GM13976 (cell line): Measurements from ENCODE around the gene SELENOM.

ENCODE experiments used
- DNase-seq: peaks from one replicate; pipeline ENCODE4 v3.0.0; 2012; ENCODE audit warnings: low spot score
- in situ Hi-C: fragments of 300-500 bp; cut with MboI; formaldehyde crosslinking; loops from one replicate; pipeline ENCODE4 v1.12.0; 2022; ENCODE audit warnings: low sequenced_read_pairs, mixed read lengths, inconsistent platforms; ENCODE audit not compliant: unreplicated experiment
- TF ChIP-seq, protein P1 (sequence below): IDR thresholded peaks from 2 replicates; pipeline ENCODE4 v1.5.1; 2012; ENCODE audit warnings: borderline replicate concordance, mild to moderate bottlenecking; ENCODE audit not compliant: insufficient read depth; ENCODE audit errors: extremely low read depth, missing control alignments, control extremely low read depth

The SELENOM gene

DNA sequence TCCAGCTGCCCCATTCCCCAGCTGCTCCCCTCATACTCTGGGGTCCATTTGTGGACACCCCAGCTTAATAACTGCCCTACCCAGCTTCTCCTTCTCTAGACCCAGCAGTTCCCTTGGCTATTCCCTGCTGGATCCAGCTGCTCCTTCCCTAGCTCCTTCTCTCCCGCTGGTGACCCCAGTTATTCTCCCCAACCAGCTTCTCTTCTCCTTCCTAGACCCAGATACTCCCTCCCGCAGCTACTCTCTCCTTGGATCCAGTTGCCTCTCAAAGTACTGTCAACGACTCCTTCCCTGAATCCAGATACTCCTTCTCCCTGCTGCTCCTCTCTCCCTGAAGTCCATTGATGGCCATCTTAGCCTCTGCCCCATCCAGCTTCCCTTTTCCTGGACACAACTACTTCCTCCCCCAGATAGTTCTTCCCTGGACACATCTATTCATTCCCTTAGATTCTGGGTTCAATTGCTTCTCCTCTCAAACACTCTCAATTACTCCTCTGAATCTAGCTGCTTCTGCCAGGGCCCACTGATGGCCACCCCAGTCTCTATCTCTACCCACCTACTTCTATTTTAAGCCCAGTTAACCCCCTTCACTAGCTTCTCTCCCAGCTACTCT is 11.6 kb downstream of the SELENOM start:
- TF ChIP-seq, protein P1, sequence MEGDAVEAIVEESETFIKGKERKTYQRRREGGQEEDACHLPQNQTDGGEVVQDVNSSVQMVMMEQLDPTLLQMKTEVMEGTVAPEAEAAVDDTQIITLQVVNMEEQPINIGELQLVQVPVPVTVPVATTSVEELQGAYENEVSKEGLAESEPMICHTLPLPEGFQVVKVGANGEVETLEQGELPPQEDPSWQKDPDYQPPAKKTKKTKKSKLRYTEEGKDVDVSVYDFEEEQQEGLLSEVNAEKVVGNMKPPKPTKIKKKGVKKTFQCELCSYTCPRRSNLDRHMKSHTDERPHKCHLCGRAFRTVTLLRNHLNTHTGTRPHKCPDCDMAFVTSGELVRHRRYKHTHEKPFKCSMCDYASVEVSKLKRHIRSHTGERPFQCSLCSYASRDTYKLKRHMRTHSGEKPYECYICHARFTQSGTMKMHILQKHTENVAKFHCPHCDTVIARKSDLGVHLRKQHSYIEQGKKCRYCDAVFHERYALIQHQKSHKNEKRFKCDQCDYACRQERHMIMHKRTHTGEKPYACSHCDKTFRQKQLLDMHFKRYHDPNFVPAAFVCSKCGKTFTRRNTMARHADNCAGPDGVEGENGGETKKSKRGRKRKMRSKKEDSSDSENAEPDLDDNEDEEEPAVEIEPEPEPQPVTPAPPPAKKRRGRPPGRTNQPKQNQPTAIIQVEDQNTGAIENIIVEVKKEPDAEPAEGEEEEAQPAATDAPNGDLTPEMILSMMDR, result no peak
- in situ Hi-C loops, result no loop called here
- no peak for DNase-seq

DNA sequence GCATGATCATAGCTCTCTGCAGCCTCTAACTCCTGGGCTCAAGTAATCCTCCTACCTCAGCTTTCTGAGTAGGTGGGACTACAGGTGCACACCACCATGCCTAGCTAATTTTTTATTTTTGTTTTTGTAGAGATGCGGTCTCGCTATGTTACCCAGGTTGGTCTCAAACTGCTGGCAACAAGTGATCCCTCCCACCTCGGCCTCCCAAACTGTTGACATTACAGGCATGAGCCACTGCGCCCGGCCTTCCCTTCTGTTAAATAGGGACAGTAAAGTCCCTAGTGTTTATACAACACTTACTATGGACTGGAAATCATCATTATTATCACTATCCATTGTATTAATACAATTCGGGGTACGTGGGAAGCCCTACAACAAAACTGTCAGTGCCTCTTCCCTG is 12.6 kb downstream of the SELENOM start:
- TF ChIP-seq, protein P1, result no peak
- DNase-seq, result no peak
- in situ Hi-C loops, result no loop called here

DNA sequence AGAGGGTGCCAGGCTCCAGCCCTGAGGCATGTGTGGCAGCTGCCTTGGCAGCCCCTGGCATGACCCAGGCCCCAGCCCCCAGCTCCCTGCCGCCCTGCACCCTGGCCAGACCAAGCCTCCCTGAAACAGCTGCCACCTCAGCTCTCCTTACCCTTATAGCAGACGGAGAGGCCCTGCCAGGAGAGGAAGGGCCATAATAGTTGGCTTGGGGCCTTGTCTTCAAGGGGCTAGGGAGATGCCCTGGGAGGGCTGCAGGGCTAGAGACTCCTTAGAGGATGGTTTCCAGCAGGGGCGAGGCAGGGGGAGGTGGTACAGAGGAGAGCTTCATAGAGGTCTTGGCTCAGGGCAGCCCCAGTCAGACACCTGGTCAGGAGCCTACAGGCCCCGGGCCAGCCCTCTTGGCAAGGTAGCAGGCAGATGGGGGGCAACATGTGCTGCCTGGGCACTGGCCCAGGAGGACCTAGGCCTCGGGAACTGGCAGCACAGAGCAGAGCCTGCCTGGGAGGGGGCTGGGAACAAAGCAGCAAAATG is 13.3 kb downstream of the SELENOM start:
- no peak for DNase-seq
- in situ Hi-C loops, result no loop called here
- TF ChIP-seq, protein P1, result no peak

DNA sequence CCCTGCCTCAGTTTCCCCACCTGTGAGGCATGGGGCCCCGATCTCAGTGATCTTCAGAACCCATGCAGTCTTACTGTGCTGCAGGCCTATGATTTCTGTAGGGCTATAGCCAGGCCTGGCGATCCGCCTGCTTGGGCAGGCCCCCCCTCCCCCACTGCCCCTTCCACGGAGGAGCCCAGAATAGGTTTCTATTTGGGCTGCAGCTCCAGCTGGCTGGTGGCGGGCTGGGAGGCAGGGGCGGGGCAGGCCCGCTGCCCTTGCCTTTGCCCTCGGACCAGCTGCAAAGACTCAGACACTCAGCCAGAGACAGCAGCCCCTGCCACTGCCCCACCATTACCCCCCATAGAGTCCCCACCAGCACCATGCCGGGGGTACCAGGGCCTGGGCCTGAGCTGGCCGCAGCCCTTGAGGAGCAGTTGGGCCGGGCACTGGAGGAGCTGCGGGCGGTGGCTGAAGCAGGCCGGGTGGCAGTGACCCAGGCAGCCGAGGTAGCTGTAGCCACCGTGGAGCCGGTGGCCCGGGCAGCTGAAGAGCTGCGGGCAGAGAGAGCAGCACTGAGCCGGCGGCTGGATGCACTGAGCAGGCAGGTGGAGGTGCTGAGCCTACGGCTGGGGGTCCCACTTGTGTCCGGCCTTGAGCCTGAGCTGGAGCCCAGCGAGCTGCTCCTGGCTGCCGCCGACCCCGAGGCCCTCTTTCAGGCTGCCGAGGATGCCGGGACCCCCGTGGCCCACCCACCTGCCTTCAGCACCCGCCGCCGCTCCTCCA is 14.1 kb downstream of the SELENOM start:
- TF ChIP-seq, protein P1, result no peak
- in situ Hi-C loops, result no loop called here
- no peak for DNase-seq

DNA sequence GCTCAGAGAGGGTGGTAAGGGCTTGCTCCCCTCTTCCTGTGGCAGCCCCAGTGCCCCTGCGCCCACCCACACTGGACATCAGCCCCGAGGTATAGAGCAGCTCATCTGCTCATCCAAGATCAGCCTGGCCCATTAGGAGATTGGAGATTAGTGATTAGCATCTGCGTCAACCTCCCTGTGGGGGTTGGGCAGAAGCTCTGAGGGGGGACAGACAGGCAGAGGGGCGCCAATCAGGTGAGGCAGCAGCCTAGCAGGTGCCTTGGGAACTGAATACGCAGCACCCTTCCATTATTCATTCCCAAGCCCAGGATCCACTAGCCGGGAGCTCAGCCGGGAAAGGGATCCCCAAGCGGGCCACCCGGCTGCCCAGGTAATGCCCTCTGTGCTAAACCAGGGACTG is 15.2 kb downstream of the SELENOM start:
- no peak for DNase-seq
- TF ChIP-seq, protein P1, result no peak
- in situ Hi-C loops, result no loop called here

DNA sequence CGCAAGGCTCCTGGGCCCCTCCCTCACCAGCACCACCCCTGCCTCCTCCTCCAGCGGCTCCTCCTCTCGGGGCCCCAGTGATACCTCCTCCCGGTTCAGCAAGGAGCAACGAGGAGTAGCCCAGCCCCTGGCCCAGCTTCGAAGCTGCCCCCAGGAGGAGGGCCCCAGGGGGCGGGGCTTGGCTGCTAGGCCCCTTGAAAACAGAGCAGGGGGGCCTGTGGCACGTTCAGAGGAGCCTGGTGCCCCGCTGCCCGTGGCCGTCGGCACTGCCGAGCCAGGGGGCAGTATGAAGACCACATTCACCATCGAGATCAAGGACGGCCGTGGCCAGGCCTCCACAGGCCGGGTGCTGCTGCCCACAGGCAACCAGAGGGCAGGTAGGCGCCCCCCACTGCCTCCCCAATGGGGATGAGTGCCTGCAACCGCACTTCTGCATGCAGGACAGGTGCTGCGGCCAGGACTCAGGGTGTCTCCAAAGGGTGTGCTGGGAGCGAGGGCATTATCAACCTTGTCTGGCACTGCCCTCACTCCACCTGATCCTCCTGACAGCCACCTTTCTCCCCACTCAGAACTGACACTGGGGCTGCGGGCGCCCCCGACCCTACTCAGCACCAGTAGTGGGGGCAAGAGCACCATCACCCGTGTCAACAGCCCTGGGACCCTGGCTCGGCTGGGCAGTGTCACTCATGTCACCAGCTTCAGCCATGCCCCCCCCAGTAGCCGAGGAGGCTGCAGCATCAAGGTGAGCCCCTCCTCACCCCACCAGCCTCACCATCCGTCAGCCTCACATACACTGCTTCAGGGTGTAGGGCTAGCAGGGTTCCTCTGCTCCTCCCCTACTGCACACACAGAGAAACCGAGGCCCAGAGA is 16.0 kb downstream of the SELENOM start:
- TF ChIP-seq, protein P1, result no peak
- no peak for DNase-seq
- in situ Hi-C loops, result no loop called here
